H1 (cell line): ENCODE results near the gene TET2. TPM values are rescaled to one million over a fixed set of nuclear protein-coding genes. Genes with fewer than 3 reads are reported as not detected.

Source experiments
- CTCF ChIA-PET: fragments of 300-600 bp; sonication (Branson Sonifier 250); formaldehyde crosslinking; loops from one replicate; lab custom pipeline; 2021; ENCODE audit not compliant: partially characterized antibody; lab: Charles Lee
- POLR2A ChIA-PET: fragments of 300-600 bp; sonication (Branson Sonifier 250); formaldehyde crosslinking; loops from one replicate; lab custom pipeline; 2021; ENCODE audit warnings: inconsistent platforms; ENCODE audit not compliant: partially characterized antibody; lab: Charles Lee
- DNase-seq, 2 experiments: peaks; one replicate each; pipeline versions ENCODE4 v3.0.0 to v3.0.0-alpha.2; 2010 to 2022; ENCODE audit warnings: low spot score in 2 of 2, low read depth in 1 of 2, mixed read lengths in 1 of 2
- FAIRE-seq: peaks from 2 replicates; lab custom pipeline; 2011; peaks lifted over from hg19 to GRCh38; lab: Jason Lieb, UNC
- H2AFZ ChIP-seq: 2 replicates; pipeline ENCODE4 v1.8.1; 2012; ENCODE audit warnings: low read length, inconsistent platforms
- H2AK5ac ChIP-seq: 2 replicates; pipeline ENCODE4 v1.6.1; 2013; ENCODE audit warnings: low read depth, low read length
- H2BK120ac ChIP-seq: replicated peaks from 2 replicates; pipeline ENCODE3; 2013; ENCODE audit warnings: low read depth, low read length, inconsistent platforms
- H2BK12ac ChIP-seq: 2 replicates; pipeline ENCODE4 v1.6.1; 2013; ENCODE audit warnings: low read depth, low read length
- H2BK15ac ChIP-seq: 2 replicates; pipeline ENCODE4 v1.6.1; 2013; ENCODE audit warnings: low read length
- H2BK20ac ChIP-seq: 2 replicates; pipeline ENCODE4 v1.6.1; 2013; ENCODE audit warnings: low read length
- H2BK5ac ChIP-seq: 2 replicates; pipeline ENCODE4 v1.6.1; 2013; ENCODE audit warnings: low read depth, low read length
- H3K14ac ChIP-seq: 2 replicates; pipeline ENCODE4 v1.6.1; 2013; ENCODE audit warnings: inconsistent platforms; ENCODE audit not compliant: insufficient read length
- H3K18ac ChIP-seq: 2 replicates; pipeline ENCODE4 v1.6.1; 2013; ENCODE audit warnings: low read length; ENCODE audit errors: extremely low read depth
- H3K23ac ChIP-seq: 2 replicates; pipeline ENCODE4 v1.6.1; 2013; ENCODE audit warnings: inconsistent platforms; ENCODE audit not compliant: insufficient read length
- H3K23me2 ChIP-seq: 2 replicates; pipeline ENCODE4 v1.6.1; 2013; ENCODE audit warnings: low read depth, low read length
- H3K27ac ChIP-seq: 2 replicates; pipeline ENCODE4 v1.6.1; 2011; ENCODE audit warnings: low read depth, low read length, inconsistent platforms
- H3K27me3 ChIP-seq, 4 experiments: replicated peaks in 1 of 4; 1 replicate in 1 of 4; 2 replicates in 3 of 4; pipeline versions ENCODE4 v1.6.1 to v1.8.1; 2011 to 2013; ENCODE audit warnings: low read length in 3 of 4, mild to moderate bottlenecking in 3 of 4, inconsistent platforms in 2 of 4, mixed read lengths in 2 of 4, moderate library complexity in 1 of 4; ENCODE audit not compliant: control insufficient read depth in 3 of 4, insufficient read depth in 3 of 4; ENCODE audit errors: extremely low read depth in 1 of 4
- H3K36me3 ChIP-seq, 4 experiments: 2 replicates each; pipeline versions ENCODE4 v1.6.1 to v1.8.1; 2011 to 2013; ENCODE audit warnings: mild to moderate bottlenecking in 4 of 4, low read length in 3 of 4, moderate library complexity in 2 of 4, control low read depth in 1 of 4, inconsistent platforms in 1 of 4; ENCODE audit not compliant: insufficient read depth in 4 of 4, control insufficient read depth in 2 of 4
- H3K4ac ChIP-seq: replicated peaks from 2 replicates; pipeline ENCODE3; 2013; ENCODE audit warnings: low read length, low read depth, mixed read lengths, inconsistent platforms; ENCODE audit not compliant: insufficient read length
- H3K4me1 ChIP-seq, 4 experiments: replicated peaks in 1 of 4; 1 replicate in 1 of 4; 2 replicates in 3 of 4; pipeline versions ENCODE4 v1.6.1 to v1.8.1; 2011 to 2013; ENCODE audit warnings: low read length in 3 of 4, inconsistent platforms in 2 of 4, mixed read lengths in 1 of 4; ENCODE audit not compliant: insufficient read depth in 4 of 4, control insufficient read depth in 3 of 4
- H3K4me2 ChIP-seq, 2 experiments: 2 replicates each; pipeline versions ENCODE4 v1.6.1 to v1.8.1; 2011 to 2013; ENCODE audit warnings: low read depth in 2 of 2, low read length in 2 of 2, control low read depth in 1 of 2, inconsistent platforms in 1 of 2, mild to moderate bottlenecking in 1 of 2; ENCODE audit not compliant: insufficient read depth in 1 of 2
- H3K4me3 ChIP-seq, 4 experiments: fragments of 200-600, 300-600 bp in 1 of 4; sonication (generic), shearing (Covaris generic), sonication (Bioruptor Twin) in 1 of 4; 2 replicates each; pipeline versions ENCODE4 v1.5.1 to v1.8.1; 2011 to 2016; ENCODE audit warnings: low read length in 4 of 4, low read depth in 3 of 4, control low read depth in 2 of 4, inconsistent platforms in 2 of 4, mild to moderate bottlenecking in 2 of 4, mixed read lengths in 1 of 4, moderate library complexity in 1 of 4; ENCODE audit not compliant: insufficient read depth in 2 of 4; ENCODE audit errors: extremely low read depth in 1 of 4
- H3K56ac ChIP-seq: replicated peaks from 2 replicates; pipeline ENCODE3; 2013; ENCODE audit warnings: low read depth, mild to moderate bottlenecking, mixed read lengths, low read length, inconsistent platforms; ENCODE audit not compliant: insufficient read length
- H3K79me1 ChIP-seq: 2 replicates; pipeline ENCODE4 v1.6.1; 2013; ENCODE audit warnings: low read depth, low read length, control low read depth
- H3K79me2 ChIP-seq, 2 experiments: 2 replicates each; pipeline versions ENCODE4 v1.6.1 to v1.8.1; 2012 to 2013; ENCODE audit warnings: low read length in 2 of 2, mild to moderate bottlenecking in 2 of 2, inconsistent platforms in 1 of 2; ENCODE audit not compliant: insufficient read depth in 2 of 2, control insufficient read depth in 1 of 2
- H3K9ac ChIP-seq, 4 experiments: replicated peaks in 1 of 4; 1 replicate in 1 of 4; 2 replicates in 3 of 4; pipeline versions ENCODE4 v1.6.1 to v1.8.1; 2011 to 2013; ENCODE audit warnings: low read depth in 3 of 4, low read length in 3 of 4, control low read depth in 2 of 4, mild to moderate bottlenecking in 2 of 4, moderate library complexity in 2 of 4, inconsistent platforms in 1 of 4; ENCODE audit errors: extremely low read depth in 1 of 4
- H3K9me3 ChIP-seq, 2 experiments: 2 replicates each; pipeline versions ENCODE4 v1.6.1 to v1.8.1; 2012 to 2013; ENCODE audit warnings: mild to moderate bottlenecking in 2 of 2, moderate library complexity in 2 of 2, control low read depth in 1 of 2, inconsistent platforms in 1 of 2, low read depth in 1 of 2, low read length in 1 of 2, mixed read lengths in 1 of 2; ENCODE audit not compliant: insufficient read depth in 2 of 2
- H4K20me1 ChIP-seq, 2 experiments: replicated peaks in 1 of 2; 2 replicates each; pipeline versions ENCODE3 to v1.8.1; 2011 to 2013; ENCODE audit warnings: inconsistent platforms in 2 of 2, low read length in 2 of 2, mild to moderate bottlenecking in 1 of 2; ENCODE audit not compliant: insufficient read depth in 2 of 2, control insufficient read depth in 1 of 2
- H4K5ac ChIP-seq: 2 replicates; pipeline ENCODE4 v1.6.1; 2013; ENCODE audit warnings: low read length, low read depth, mixed read lengths, inconsistent platforms; ENCODE audit not compliant: insufficient read length
- H4K8ac ChIP-seq: 2 replicates; pipeline ENCODE4 v1.8.0; 2013; ENCODE audit warnings: mild to moderate bottlenecking, moderate library complexity, low read length, inconsistent platforms; ENCODE audit not compliant: insufficient read depth; ENCODE audit errors: extremely low read depth
- H4K91ac ChIP-seq: replicated peaks from 2 replicates; pipeline ENCODE3; 2013; ENCODE audit warnings: low read length, mixed read lengths, inconsistent platforms; ENCODE audit not compliant: insufficient read length
- BRCA1 ChIP-seq: IDR thresholded peaks from 2 replicates; pipeline ENCODE4 v1.6.1; 2012; ENCODE audit warnings: low read depth, low read length, improper control_type of control experiment
- EZH2 ChIP-seq: fragments of 200-600 bp; sonication (generic); IDR thresholded peaks from 2 replicates; pipeline ENCODE4 v1.7.1; 2012; ENCODE audit warnings: low read depth, mild to moderate bottlenecking, moderate library complexity, low read length, inconsistent platforms; ENCODE audit not compliant: severe bottlenecking
- JUND ChIP-seq: IDR thresholded peaks from 2 replicates; pipeline ENCODE4 v1.6.1; 2011; ENCODE audit warnings: mild to moderate bottlenecking, improper control_type of control experiment, low read length
- RAD21 ChIP-seq, 2 experiments: IDR thresholded peaks in 1 of 2; conservative IDR thresholded peaks in 1 of 2; 2 replicates each; pipeline ENCODE4 v1.6.1; 2011; ENCODE audit warnings: low read depth in 2 of 2, low read length in 2 of 2, improper control_type of control experiment in 1 of 2, inconsistent platforms in 1 of 2, mild to moderate bottlenecking in 1 of 2, moderate library complexity in 1 of 2
- YY1 ChIP-seq: IDR thresholded peaks from 2 replicates; pipeline ENCODE4 v1.6.1; 2011; ENCODE audit warnings: low read depth, mild to moderate bottlenecking, low read length
- WGBS, 2 experiments: shearing (Covaris generic) in 1 of 2; methylation state at CpG; one replicate each; pipeline versions ENCODE4 v1.1.6 to v1.1.7; 2013 to 2015; ENCODE audit warnings: low lambda C conversion rate in 2 of 2, mixed read lengths in 2 of 2, inconsistent platforms in 1 of 2, low coverage in 1 of 2, missing lambda C conversion rate in 1 of 2; ENCODE audit not compliant: insufficient replicate concordance in 2 of 2, insufficient coverage in 1 of 2, insufficient read length in 1 of 2; ENCODE audit errors: extremely low coverage in 1 of 2, missing lambda C conversion rate in 1 of 2; 5-methylcytosine and 5-hydroxymethylcytosine counted together
- polyA plus RNA-seq, 7 experiments: library from polyadenylated mRNA; depleted of rRNA in 3 of 7; stranded (reverse) in 5 of 7; unstranded in 2 of 7; fragments of >200 nt in 5 of 7; fragments of 200-250 nt in 2 of 7; gene quantifications; 1 replicate in 5 of 7; 2 replicates in 1 of 7; 4 replicates in 1 of 7; pipeline versions ENCODE4 v1.2.1 to v1.2.3, GENCODE V29; 2011 to 2013; ENCODE audit warnings: missing spikeins in 2 of 7, mixed read lengths in 2 of 7
- total RNA-seq: library from RNA; stranded (reverse); fragmentation: NEBNext Ultra II Directional; extraction: Animal tissue kit (Norgen Biotek cat#: 25700); gene quantifications from 2 replicates; pipeline ENCODE4 v1.2.1, GENCODE V29; 2021

The TET2 gene
- total and polyA plus RNA-seq, 2 of the 8 experiments (the other 6 are each of a cell fraction or from before 2014, with no cell fraction given), result 1.0 to 2.6 TPM

DNA sequence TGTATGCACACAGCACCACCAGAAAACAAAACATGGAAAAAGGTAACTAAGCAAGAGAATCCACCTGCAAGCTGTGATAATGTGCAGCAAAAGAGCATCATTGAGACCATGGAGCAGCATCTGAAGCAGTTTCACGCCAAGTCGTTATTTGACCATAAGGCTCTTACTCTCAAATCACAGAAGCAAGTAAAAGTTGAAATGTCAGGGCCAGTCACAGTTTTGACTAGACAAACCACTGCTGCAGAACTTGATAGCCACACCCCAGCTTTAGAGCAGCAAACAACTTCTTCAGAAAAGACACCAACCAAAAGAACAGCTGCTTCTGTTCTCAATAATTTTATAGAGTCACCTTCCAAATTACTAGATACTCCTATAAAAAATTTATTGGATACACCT is 90.2 kb downstream of the TET2 start:
- POLR2A ChIA-PET, result no interaction called here
- CTCF ChIA-PET, result no interaction called here
- 100% methylated on average over 2 of the region's 2 CpGs; no CpG with 5 or more reads in 1 of the 2 experiments for WGBS, 2 experiments
- TF ChIP-seq BRCA1 (no peak), EZH2 (no peak), RAD21 (IDR thresholded peaks at IDR 0.05 in 1 of 2, conservative IDR thresholded peaks at IDR 0.05 in 1 of 2; ENCODE audit: low read depth in 2 of 2, low read length in 2 of 2) (no peak), YY1 (no peak), JUND (no peak)

More for the DNA sequence above, 90.2 kb downstream of the TET2 start:
- H3K4me2 ChIP-seq, result no peak overlapping the region
- H2BK5ac ChIP-seq, result no peak overlapping the region
- H2BK20ac ChIP-seq, result no peak overlapping the region
- no peak overlapping the region for H3K4ac ChIP-seq
- no peak overlapping the region for H3K56ac ChIP-seq
- no peak overlapping the region for H3K14ac ChIP-seq
- no peaks in the 10 kb centered on the region for H3K79me1 ChIP-seq
- H3K9ac ChIP-seq, result no peak overlapping the region
- no peak overlapping the region for H4K8ac ChIP-seq
- H3K9me3 ChIP-seq, result no peaks in the 10 kb centered on the region
- H2AK5ac ChIP-seq, result no peak overlapping the region
- no peak overlapping the region for H3K18ac ChIP-seq
- H3K36me3 ChIP-seq, result no peaks in the 10 kb centered on the region
- H3K27me3 ChIP-seq, result no peaks in the 10 kb centered on the region
- FAIRE-seq, result no peak
- no peaks in the 10 kb centered on the region for H3K23me2 ChIP-seq
- no peak overlapping the region for H3K27ac ChIP-seq
- H3K4me1 ChIP-seq, result peaks cover 0 to 5% (median 3%) of the 10 kb centered on the region in 4 experiments; a peak in 3 of 7 replicates
- H3K79me2 ChIP-seq, result no peaks in the 10 kb centered on the region
- no peak overlapping the region for H2AFZ ChIP-seq
- H4K20me1 ChIP-seq, result no peaks in the 10 kb centered on the region
- H2BK12ac ChIP-seq, result no peak overlapping the region
- H2BK120ac ChIP-seq, result no peak overlapping the region
- H2BK15ac ChIP-seq, result no peak overlapping the region
- H3K23ac ChIP-seq, result no peak overlapping the region
- no peak overlapping the region for H4K5ac ChIP-seq
- no peak for DNase-seq
- H4K91ac ChIP-seq, result no peak overlapping the region
- no peak overlapping the region for H3K4me3 ChIP-seq
